HepG2 (cell line): Measurements from ENCODE around the gene CALM1. TPM values are rescaled to one million over a fixed set of nuclear protein-coding genes. Genes with fewer than 3 reads are reported as not detected.

ENCODE experiments used
- ATF4 ChIP-seq, 2 experiments: fragments of 450-650 bp in 1 of 2; sonication (generic) in 1 of 2; formaldehyde crosslinking; IDR thresholded peaks; 2 replicates each; pipeline versions ENCODE4 v1.5.0 to v1.8.0; 2020 to 2022; ENCODE audit warnings: mild to moderate bottlenecking in 1 of 2, missing genetic modification reagents in 1 of 2
- FIP1L1 ChIP-seq: fragments of 200-400 bp; formaldehyde crosslinking; IDR thresholded peaks from 2 replicates; pipeline ENCODE4 v1.6.1; 2018; ENCODE audit warnings: low read depth, mild to moderate bottlenecking, low read length, moderate library complexity, borderline replicate concordance; ENCODE audit not compliant: insufficient read depth
- FOXA1 ChIP-seq, 2 experiments: fragments of 450-650 bp in 1 of 2; sonication (generic) in 1 of 2; formaldehyde crosslinking in 1 of 2; IDR thresholded peaks; 2 replicates each; pipeline versions ENCODE4 v1.4.0 to v1.6.1; 2016 to 2020; ENCODE audit warnings: missing genetic modification reagents in 1 of 2
- PHB2 ChIP-seq: fragments of 450-650 bp; IDR thresholded peaks from 2 replicates; pipeline ENCODE4 v1.6.1; 2018; ENCODE audit not compliant: partially characterized antibody
- SNAPC4 ChIP-seq: sonication (generic); formaldehyde crosslinking; IDR thresholded peaks from 2 replicates; pipeline ENCODE4 v1.4.0; 2020; ENCODE audit warnings: mild to moderate bottlenecking, missing genetic modification reagents
- TRAFD1 ChIP-seq: sonication (generic); formaldehyde crosslinking; IDR thresholded peaks from 2 replicates; pipeline ENCODE4 v1.5.1; 2020; ENCODE audit warnings: missing genetic modification reagents, mild to moderate bottlenecking, borderline replicate concordance
- ZBTB40 ChIP-seq, 2 experiments: fragments of 450-650 bp in 1 of 2; sonication (generic) in 1 of 2; formaldehyde crosslinking in 1 of 2; IDR thresholded peaks; 2 replicates each; pipeline versions ENCODE4 v1.6.1 to v1.8.0; 2016 to 2022; ENCODE audit warnings: antibody characterized with exemption in 1 of 2, mild to moderate bottlenecking in 1 of 2, missing genetic modification reagents in 1 of 2
- polyA plus RNA-seq, 8 experiments: library from polyadenylated mRNA; depleted of rRNA in 3 of 8; stranded (reverse) in 7 of 8; unstranded in 1 of 8; fragments of >200 nt; fragmentation: Illumina TruSeq in 4 of 8; extraction: Trizol in 4 of 8; gene quantifications; 2 replicates each; pipeline versions ENCODE4 v1.2.1 to v1.2.3, GENCODE V29; 2011 to 2016; ENCODE audit warnings: low read depth in 4 of 8, missing spikeins in 1 of 8, mixed read lengths in 1 of 8; ENCODE audit not compliant: insufficient read depth in 1 of 8
- total RNA-seq, 5 experiments: library from RNA; depleted of rRNA; stranded (reverse); fragments of >200 nt; fragmentation: Illumina TruSeq; extraction: Trizol; gene quantifications; 2 replicates each; pipeline ENCODE4 v1.2.3, GENCODE V29; 2016; ENCODE audit warnings: low read depth in 1 of 5

The CALM1 gene
- total and polyA plus RNA-seq, 2 of the 13 experiments (the other 11 are each of a cell fraction or from before 2014, with no cell fraction given): 110 to 238 TPM

- TF ChIP-seq ZBTB40 (IDR thresholded peaks at IDR 0.05) (no peak), ZBTB40 (CRISPR knock-in tag; IDR thresholded peaks at IDR 0.05) (peak; percentile 89), PHB2 (no peak), SNAPC4 (peak; percentile 52; the same call in 1 of the 2 replicates), TRAFD1 (no peak), FIP1L1 (no peak), ATF4 (CRISPR knock-in tag; IDR thresholded peaks at IDR 0.05) (peak in 1 of 2 experiments; percentile 66; a peak in 1 of 4 replicates), FOXA1 (IDR thresholded peaks at IDR 0.05) (no peak), FOXA1 (CRISPR knock-in tag; IDR thresholded peaks at IDR 0.05) (peak; percentile 25; the same call in 1 of the 2 replicates)
Measured at GRCh38 chr14:90396341-90397339, at the start of gene CALM1 (continued).
